Right lobe of liver (tissue), 4 donors: ENCODE results near the gene HMGCS1.

Experiments
- POLR2A ChIP-seq: fragments of 450-650 bp; IDR thresholded peaks from one replicate; pipeline ENCODE4 v1.6.1; 2017; ENCODE audit warnings: antibody characterized with exemption, mild to moderate bottlenecking
- TF ChIP-seq, protein P1 (sequence below), 4 donors: fragments of 200-600 bp in 3 of 4; fragments of 450-650 bp in 1 of 4; IDR thresholded peaks; one replicate each; pipeline versions ENCODE4 v1.5.1 to v1.8.0; 2016 to 2022; ENCODE audit warnings: antibody characterized with exemption in 4 of 4, mild to moderate bottlenecking in 2 of 4
- donor health status: DM: no; HTN: no; CAD: no.
- donor health status: DM: no; HTN: no; CAD: no.
- donor health status: DM: no; HTN: yes; CAD: no.

DNA sequence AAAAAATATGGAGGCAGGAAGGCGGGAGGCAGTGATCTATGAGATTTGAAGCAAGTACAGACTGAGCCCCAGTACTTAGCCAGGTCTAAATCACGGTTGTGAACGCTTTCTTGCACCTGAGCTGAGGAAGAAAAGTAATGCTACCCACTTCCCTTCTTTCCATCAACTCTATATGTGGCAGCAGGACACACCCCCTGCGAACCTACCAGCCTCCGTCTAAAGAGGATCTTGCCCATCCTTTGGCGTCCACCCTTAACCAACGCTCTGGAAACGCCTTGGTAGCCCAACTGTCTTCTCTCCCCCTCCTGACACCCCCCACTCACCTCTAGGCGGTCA lies 545 bp downstream of the HMGCS1 start:
- TF ChIP-seq, protein P1, sequence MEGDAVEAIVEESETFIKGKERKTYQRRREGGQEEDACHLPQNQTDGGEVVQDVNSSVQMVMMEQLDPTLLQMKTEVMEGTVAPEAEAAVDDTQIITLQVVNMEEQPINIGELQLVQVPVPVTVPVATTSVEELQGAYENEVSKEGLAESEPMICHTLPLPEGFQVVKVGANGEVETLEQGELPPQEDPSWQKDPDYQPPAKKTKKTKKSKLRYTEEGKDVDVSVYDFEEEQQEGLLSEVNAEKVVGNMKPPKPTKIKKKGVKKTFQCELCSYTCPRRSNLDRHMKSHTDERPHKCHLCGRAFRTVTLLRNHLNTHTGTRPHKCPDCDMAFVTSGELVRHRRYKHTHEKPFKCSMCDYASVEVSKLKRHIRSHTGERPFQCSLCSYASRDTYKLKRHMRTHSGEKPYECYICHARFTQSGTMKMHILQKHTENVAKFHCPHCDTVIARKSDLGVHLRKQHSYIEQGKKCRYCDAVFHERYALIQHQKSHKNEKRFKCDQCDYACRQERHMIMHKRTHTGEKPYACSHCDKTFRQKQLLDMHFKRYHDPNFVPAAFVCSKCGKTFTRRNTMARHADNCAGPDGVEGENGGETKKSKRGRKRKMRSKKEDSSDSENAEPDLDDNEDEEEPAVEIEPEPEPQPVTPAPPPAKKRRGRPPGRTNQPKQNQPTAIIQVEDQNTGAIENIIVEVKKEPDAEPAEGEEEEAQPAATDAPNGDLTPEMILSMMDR (IDR thresholded peaks at IDR 0.05), result no peak
- no peak for TF ChIP-seq POLR2A
